H1 (cell line): ENCODE results near the gene DNTT. TPM values are rescaled to one million over a fixed set of nuclear protein-coding genes. Genes with fewer than 3 reads are reported as not detected.

Experiments used
- CEBPB ChIP-seq: IDR thresholded peaks from 2 replicates; pipeline ENCODE4 v1.6.1; 2012; ENCODE audit warnings: low read depth, low read length
- NRF1 ChIP-seq: IDR thresholded peaks from 2 replicates; pipeline ENCODE4 v1.6.1; 2011; ENCODE audit warnings: mild to moderate bottlenecking, low read depth, low read length, improper control_type of control experiment
- SP4 ChIP-seq: IDR thresholded peaks from 2 replicates; pipeline ENCODE4 v1.6.1; 2012; ENCODE audit warnings: low read length, inconsistent platforms
- TEAD4 ChIP-seq: IDR thresholded peaks from 2 replicates; pipeline ENCODE4 v1.6.1; 2012; ENCODE audit warnings: low read depth, low read length, inconsistent platforms, mixed read lengths
- polyA plus RNA-seq, 7 experiments: library from polyadenylated mRNA; depleted of rRNA in 3 of 7; stranded (reverse) in 5 of 7; unstranded in 2 of 7; fragments of >200 nt in 5 of 7; fragments of 200-250 nt in 2 of 7; gene quantifications; 1 replicate in 5 of 7; 2 replicates in 1 of 7; 4 replicates in 1 of 7; pipeline versions ENCODE4 v1.2.1 to v1.2.3, GENCODE V29; 2011 to 2013; ENCODE audit warnings: missing spikeins in 2 of 7, mixed read lengths in 2 of 7
- total RNA-seq: library from RNA; stranded (reverse); fragmentation: NEBNext Ultra II Directional; extraction: Animal tissue kit (Norgen Biotek cat#: 25700); gene quantifications from 2 replicates; pipeline ENCODE4 v1.2.1, GENCODE V29; 2021

Gene DNTT
- total and polyA plus RNA-seq, 2 of the 8 experiments (the other 6 are each of a cell fraction or from before 2014, with no cell fraction given) = not detected

DNA sequence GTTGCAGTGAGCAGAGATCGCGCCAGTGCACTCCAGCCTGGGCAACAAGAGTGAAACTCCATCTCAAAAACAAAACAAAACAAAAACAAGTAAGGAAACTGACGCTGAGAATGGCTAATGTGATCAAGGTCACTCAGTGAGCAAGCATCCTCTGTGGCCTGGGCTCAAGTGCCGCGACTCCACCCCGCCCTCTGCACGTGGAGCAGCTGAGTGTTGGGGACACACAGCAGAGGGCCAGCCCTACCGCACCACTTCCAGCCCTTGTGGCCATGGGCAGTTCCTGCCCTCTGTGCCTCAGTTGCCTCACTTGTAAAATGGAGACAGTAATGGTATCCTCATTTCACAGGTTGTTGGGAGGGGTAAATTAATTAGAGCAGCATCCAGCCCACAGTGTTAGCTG, 75.5 kb downstream of the DNTT start (continued):
- TF ChIP-seq NRF1 (no peak), SP4 (no peak), TEAD4 (no peak), CEBPB (no peak)
